Natural killer cell (primary cell): ENCODE data around the gene NID1. TPM values are rescaled to one million over a fixed set of nuclear protein-coding genes. Genes with fewer than 3 reads are reported as not detected.

ENCODE experiments used
- ATAC-seq, 3 donors: fragments of 150-1000 bp in 2 of 3; fragments of 200-7000 bp in 1 of 3; cut with Tn5 transposase; 1 replicate in 1 of 3; 2 replicates in 2 of 3; pipeline ENCODE4 v1.10.0; 2021; ENCODE audit warnings: mild to moderate bottlenecking in 2 of 3, moderate library complexity in 2 of 3
- DNase-seq, 2 donors: peaks; one replicate each; pipeline versions ENCODE4 v3.0.0 to v3.0.0-alpha.2; 2013 to 2021; ENCODE audit warnings: mixed read lengths in 1 of 2
- H3K27ac ChIP-seq: one replicate; pipeline ENCODE4 v1.5.1; 2013; ENCODE audit warnings: mild to moderate bottlenecking, low read length
- H3K27me3 ChIP-seq: one replicate; pipeline ENCODE4 v1.6.1; 2013; ENCODE audit warnings: low read length; ENCODE audit not compliant: control insufficient read depth, insufficient read depth
- H3K36me3 ChIP-seq: one replicate; pipeline ENCODE4 v1.6.1; 2013; ENCODE audit warnings: low read length; ENCODE audit not compliant: control insufficient read depth, insufficient read depth
- H3K4me1 ChIP-seq: one replicate; pipeline ENCODE4 v1.6.1; 2013; ENCODE audit warnings: low read length; ENCODE audit not compliant: control insufficient read depth, insufficient read depth
- H3K4me3 ChIP-seq: one replicate; pipeline ENCODE4 v1.5.1; 2013; ENCODE audit warnings: low read length
- H3K9me3 ChIP-seq: one replicate; pipeline ENCODE4 v1.6.1; 2013; ENCODE audit warnings: low read length; ENCODE audit not compliant: control insufficient read depth, insufficient read depth
- H3K27ac Mint-ChIP-seq, 2 donors: one replicate each; pipeline ENCODE4 v1.8.0; 2022; ENCODE audit warnings: mild to moderate bottlenecking in 2 of 2, mixed read lengths in 2 of 2, moderate library complexity in 1 of 2
- H3K27me3 Mint-ChIP-seq, 2 donors: one replicate each; pipeline ENCODE4 v1.8.0; 2022; ENCODE audit warnings: low read depth in 2 of 2, mixed read lengths in 2 of 2
- H3K36me3 Mint-ChIP-seq: one replicate; pipeline ENCODE4 v1.8.0; 2022; ENCODE audit warnings: mixed read lengths
- H3K4me1 Mint-ChIP-seq, 2 donors: one replicate each; pipeline ENCODE4 v1.8.0; 2022; ENCODE audit warnings: mixed read lengths in 2 of 2
- H3K4me3 Mint-ChIP-seq: one replicate; pipeline ENCODE4 v1.8.0; 2022; ENCODE audit warnings: mild to moderate bottlenecking, moderate library complexity, mixed read lengths
- H3K9me3 Mint-ChIP-seq, 2 donors: one replicate each; pipeline ENCODE4 v1.8.0; 2022; ENCODE audit warnings: mixed read lengths in 2 of 2
- WGBS: methylation state at CpG from one replicate; pipeline ENCODE4 v1.1.7; 2013; ENCODE audit warnings: missing lambda C conversion rate; ENCODE audit not compliant: insufficient coverage; 5-methylcytosine and 5-hydroxymethylcytosine counted together
- intact Hi-C: fragments of 100-400 bp; cut with micrococcal nuclease; formaldehyde crosslinking; loops from one replicate; pipeline ENCODE4 v1.14.2; 2022
- total RNA-seq, 4 donors: library from RNA; stranded (reverse); fragments of 120-200 nt in 1 of 4; gene quantifications; one replicate each; pipeline versions ENCODE4 v1.2.3 to v1.2.4, GENCODE V29; 2013 to 2022
- TF ChIP-seq, protein P1 (sequence below): fragments of 200-600 bp; IDR thresholded peaks from one replicate; pipeline ENCODE4 v1.8.0; 2022; ENCODE audit warnings: antibody characterized with exemption

Gene NID1
- total RNA-seq, 3 donors from 2014 or later (not counting 1 experiment from before 2014, with no cell fraction given), result 0.32 to 0.92 (median 0.85) TPM

DNA sequence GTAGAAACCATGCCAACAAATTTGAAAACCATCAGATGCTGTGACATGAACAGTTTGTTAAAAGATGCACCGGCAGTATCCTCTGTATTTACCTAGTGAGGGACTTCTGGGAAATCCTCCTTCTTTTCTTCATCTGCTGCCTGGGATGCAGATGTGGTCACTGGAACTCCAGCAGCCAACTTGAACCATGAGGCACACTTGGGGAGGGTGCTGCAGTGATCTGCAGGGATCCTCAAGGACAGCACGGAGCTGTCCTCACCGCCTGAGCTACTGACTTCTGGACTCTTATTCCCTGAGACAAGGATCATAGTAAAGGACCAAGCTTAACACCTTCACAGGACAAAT lies 19.5 kb upstream of the NID1 start:
- no peaks in the 10 kb centered on the region for H3K4me1 Mint-ChIP-seq
- Histone ChIP-seq H3K36me3 (no peaks in the 10 kb centered on the region), H3K27ac (no peak overlapping the region), H3K4me1 (no peaks in the 10 kb centered on the region), H3K27me3 (no peaks in the 10 kb centered on the region), H3K9me3 (no peaks in the 10 kb centered on the region), H3K4me3 (no peak overlapping the region)
- peaks cover 0 to 2% of the 10 kb centered on the region in 2 donors for H3K27me3 Mint-ChIP-seq
- ATAC-seq (no peak), DNase-seq (no peak)
- 98% methylated on average over 3 of the region's 3 CpGs for WGBS
- TF ChIP-seq, protein P1, sequence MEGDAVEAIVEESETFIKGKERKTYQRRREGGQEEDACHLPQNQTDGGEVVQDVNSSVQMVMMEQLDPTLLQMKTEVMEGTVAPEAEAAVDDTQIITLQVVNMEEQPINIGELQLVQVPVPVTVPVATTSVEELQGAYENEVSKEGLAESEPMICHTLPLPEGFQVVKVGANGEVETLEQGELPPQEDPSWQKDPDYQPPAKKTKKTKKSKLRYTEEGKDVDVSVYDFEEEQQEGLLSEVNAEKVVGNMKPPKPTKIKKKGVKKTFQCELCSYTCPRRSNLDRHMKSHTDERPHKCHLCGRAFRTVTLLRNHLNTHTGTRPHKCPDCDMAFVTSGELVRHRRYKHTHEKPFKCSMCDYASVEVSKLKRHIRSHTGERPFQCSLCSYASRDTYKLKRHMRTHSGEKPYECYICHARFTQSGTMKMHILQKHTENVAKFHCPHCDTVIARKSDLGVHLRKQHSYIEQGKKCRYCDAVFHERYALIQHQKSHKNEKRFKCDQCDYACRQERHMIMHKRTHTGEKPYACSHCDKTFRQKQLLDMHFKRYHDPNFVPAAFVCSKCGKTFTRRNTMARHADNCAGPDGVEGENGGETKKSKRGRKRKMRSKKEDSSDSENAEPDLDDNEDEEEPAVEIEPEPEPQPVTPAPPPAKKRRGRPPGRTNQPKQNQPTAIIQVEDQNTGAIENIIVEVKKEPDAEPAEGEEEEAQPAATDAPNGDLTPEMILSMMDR, result no peak
- H3K9me3 Mint-ChIP-seq, result no peaks in the 10 kb centered on the region
- H3K4me3 Mint-ChIP-seq, result no peak overlapping the region
- intact Hi-C loops, result no loop called here
- no peak overlapping the region for H3K27ac Mint-ChIP-seq
- no peaks in the 10 kb centered on the region for H3K36me3 Mint-ChIP-seq

DNA sequence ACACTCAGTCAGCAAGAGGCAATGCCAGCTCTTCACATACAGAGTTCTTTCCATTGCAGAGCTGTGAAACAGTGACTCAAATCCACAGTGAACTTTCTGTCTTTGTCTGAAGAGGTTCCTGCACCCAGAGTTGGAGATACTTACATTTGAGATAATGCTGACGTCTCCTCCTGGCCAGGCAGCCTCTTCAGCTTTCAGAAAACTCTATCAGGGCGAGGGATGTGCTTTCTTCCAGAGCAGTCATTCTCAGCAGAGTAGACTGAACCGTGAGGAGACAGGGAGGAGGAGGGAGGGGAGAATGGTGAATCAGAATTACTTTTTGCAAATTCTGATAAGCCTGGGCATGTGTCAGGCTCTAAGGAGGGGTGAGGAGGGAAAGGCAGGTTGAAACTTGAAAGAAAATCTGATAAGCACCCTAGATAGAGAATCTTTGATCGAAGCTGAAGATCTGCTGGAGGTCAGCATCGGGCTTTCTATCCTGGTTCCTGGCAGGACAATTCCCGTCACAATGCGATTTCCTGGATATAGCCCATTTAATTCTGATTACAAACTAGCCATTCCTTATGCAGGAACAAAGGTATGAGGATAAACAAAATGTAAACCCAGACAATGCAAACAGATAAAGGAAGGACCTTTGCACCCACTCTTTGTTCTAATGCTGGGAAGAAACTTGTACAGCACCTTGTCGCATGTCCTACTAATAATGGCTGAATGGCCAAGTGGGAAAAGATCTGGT lies 18.9 kb upstream of the NID1 start:
- H3K27ac ChIP-seq, result no peak overlapping the region
- H3K4me1 Mint-ChIP-seq, result no peaks in the 10 kb centered on the region
- intact Hi-C loops, result no loop called here

DNA sequence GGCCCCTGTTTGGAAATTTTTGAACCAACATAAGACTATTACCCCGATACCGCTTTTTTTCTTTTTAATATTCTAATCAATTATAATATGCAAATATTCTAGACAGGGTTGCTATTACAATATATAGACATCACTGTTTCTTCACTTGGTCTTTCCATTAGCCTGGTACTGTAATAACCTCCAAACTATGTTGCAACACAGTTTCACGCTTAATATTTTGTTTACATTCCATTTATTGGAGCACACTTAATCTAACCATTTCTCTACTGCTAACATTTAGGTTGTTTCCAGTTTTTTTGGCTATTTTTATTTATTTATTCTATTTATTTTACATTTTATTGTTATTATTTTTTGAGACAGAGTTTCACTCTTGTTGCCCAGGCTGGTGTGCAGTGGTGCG lies 17.6 kb upstream of the NID1 start:
- Histone ChIP-seq H3K4me1 (no peaks in the 10 kb centered on the region), H3K27ac (no peak overlapping the region), H3K36me3 (no peaks in the 10 kb centered on the region), H3K27me3 (no peaks in the 10 kb centered on the region), H3K9me3 (no peaks in the 10 kb centered on the region), H3K4me3 (no peak overlapping the region)
- intact Hi-C loops, result no loop called here
- 92% methylated on average over 3 of the region's 4 CpGs for WGBS
- DNase-seq, result no peak
- ATAC-seq, result no peak
- H3K27me3 Mint-ChIP-seq, result peaks cover 0 to under 1% of the 10 kb centered on the region in 2 donors
- H3K4me3 Mint-ChIP-seq, result no peak overlapping the region
- TF ChIP-seq, protein P1, result no peak
- no peak overlapping the region for H3K27ac Mint-ChIP-seq
- H3K4me1 Mint-ChIP-seq, result no peaks in the 10 kb centered on the region
- H3K36me3 Mint-ChIP-seq, result no peaks in the 10 kb centered on the region
- no peaks in the 10 kb centered on the region for H3K9me3 Mint-ChIP-seq

More for the DNA sequence above, 18.9 kb upstream of the NID1 start:
- Mint-ChIP-seq H3K36me3 (no peaks in the 10 kb centered on the region), H3K4me3 (no peak overlapping the region), H3K27me3 (peaks cover 0 to 2% of the 10 kb centered on the region in 2 donors), H3K27ac (no peak overlapping the region), H3K9me3 (no peaks in the 10 kb centered on the region)
- no peak overlapping the region for H3K4me3 ChIP-seq
- no peaks in the 10 kb centered on the region for H3K9me3 ChIP-seq
- WGBS, result 72% methylated on average over 8 of the region's 8 CpGs
- no peaks in the 10 kb centered on the region for H3K4me1 ChIP-seq
- H3K27me3 ChIP-seq, result no peaks in the 10 kb centered on the region
- TF ChIP-seq, protein P1, result no peak
- DNase-seq (no peak), ATAC-seq (no peak)
- no peaks in the 10 kb centered on the region for H3K36me3 ChIP-seq
